Measurements from ENCODE around the gene ATL1. TPM values are rescaled to one million over a fixed set of nuclear protein-coding genes. Genes with fewer than 3 reads are reported as not detected.

The ATL1 gene
- total and polyA plus RNA-seq, 4 experiments from 2014 or later = 0.64 to 2.1 (median 1.6) TPM

GRCh38 chr14:50530794-50531365 lies 29.1 kb upstream of the ATL1 start:
- peak overlapping the region in 7 of 8 donors; percentile 90 to 94 (median 93) for H3K4me3 Mint-ChIP-seq
- peak overlapping the region in 6 of 7 donors; percentile 81 to 95 (median 90) for H3K27ac Mint-ChIP-seq
- DNase-seq = no peak
- no peak overlapping the region for H3K4me3 ChIP-seq (ENCODE audit: low read length in 2 of 2)
- ChIA-PET POLR2A (ENCODE audit: partially characterized antibody) (interaction anchor here (0.6 to 1.8 kb wide), 3 partner anchors 210 to 443 kb away, joined by 3 to 12 read pairs (median 6); partner anchors contain the start of gene SOS2), CTCF (ENCODE audit: partially characterized antibody) (interaction anchor here (1.5 to 1.7 kb wide), 2 partner anchors 17 to 665 kb away, joined by 3 to 4 read pairs; no protein-coding TSS in a partner anchor)
- peak overlapping the region; percentile 69 for H3K27ac ChIP-seq (ENCODE audit: low read depth, low read length)
- H3K9me3 Mint-ChIP-seq = no peaks in the 10 kb centered on the region
- peaks cover 1 to 4% of the 10 kb centered on the region in 2 donors for H3K36me3 Mint-ChIP-seq
- peaks cover 46% of the 10 kb centered on the region for H3K4me1 ChIP-seq (ENCODE audit: insufficient read depth, low read length)
- H3K27me3 ChIP-seq (ENCODE audit: insufficient read depth, low read length) = no peaks in the 10 kb centered on the region
- H3K36me3 ChIP-seq (ENCODE audit: insufficient read depth, low read length) = no peaks in the 10 kb centered on the region
- H3K9me3 ChIP-seq (ENCODE audit: control insufficient read depth in 1 of 2, low read length in 2 of 2) = no peaks in the 10 kb centered on the region
- peaks cover 38 to 58% (median 51%) of the 10 kb centered on the region in 4 donors for H3K4me1 Mint-ChIP-seq
- intact Hi-C loops (cut with micrococcal nuclease) = loop anchor here (1.0 to 10.0 kb wide), 2 partner anchors 137 to 896 kb away; partner anchors contain the start of genes DNAAF2 and SAV1
- H3K27me3 Mint-ChIP-seq = no peaks in the 10 kb centered on the region

GRCh38 chr14:50531595-50532501 lies 28.1 kb upstream of the ATL1 start:
- Histone ChIP-seq H3K4me1 (ENCODE audit: insufficient read depth, low read length) (peaks cover 46% of the 10 kb centered on the region), H3K36me3 (ENCODE audit: insufficient read depth, low read length) (no peaks in the 10 kb centered on the region), H3K9me3 (ENCODE audit: control insufficient read depth in 1 of 2, low read length in 2 of 2) (no peaks in the 10 kb centered on the region), H3K27ac (ENCODE audit: low read depth, low read length) (peak overlapping the region; percentile 69), H3K27me3 (ENCODE audit: insufficient read depth, low read length) (no peaks in the 10 kb centered on the region), H3K4me3 (ENCODE audit: low read length in 2 of 2) (peak overlapping the region; percentile 26 to 68)
- Mint-ChIP-seq H3K4me3 (peak overlapping the region; percentile 88 to 94 (median 93)), H3K4me1 (peaks cover 33 to 50% (median 43%) of the 10 kb centered on the region in 4 donors), H3K36me3 (peaks cover 1 to 4% of the 10 kb centered on the region in 2 donors), H3K27ac (peak overlapping the region; percentile 70 to 95 (median 90)), H3K9me3 (no peaks in the 10 kb centered on the region), H3K27me3 (no peaks in the 10 kb centered on the region)
- POLR2A ChIA-PET (ENCODE audit: partially characterized antibody) = interaction anchor here (0.6 to 1.8 kb wide), 13 partner anchors 9 to 678 kb away, joined by 3 to 13 read pairs (median 4); partner anchors contain the start of genes ATL1, DMAC2L, L2HGDH and NIN
- peak; percentile 14 to 52 (median 15) for DNase-seq
- CTCF ChIA-PET (ENCODE audit: partially characterized antibody) = interaction anchor here (0.7 to 2.3 kb wide), 11 partner anchors 18 to 678 kb away, joined by 3 to 31 read pairs (median 3); partner anchors contain the start of gene ATL1
- intact Hi-C loops (cut with micrococcal nuclease) = loop anchor here (1.0 to 10.0 kb wide), 10 partner anchors 136 to 1069 kb away; partner anchors contain the start of genes DMAC2L, DNAAF2, L2HGDH and NEMF

DNA sequence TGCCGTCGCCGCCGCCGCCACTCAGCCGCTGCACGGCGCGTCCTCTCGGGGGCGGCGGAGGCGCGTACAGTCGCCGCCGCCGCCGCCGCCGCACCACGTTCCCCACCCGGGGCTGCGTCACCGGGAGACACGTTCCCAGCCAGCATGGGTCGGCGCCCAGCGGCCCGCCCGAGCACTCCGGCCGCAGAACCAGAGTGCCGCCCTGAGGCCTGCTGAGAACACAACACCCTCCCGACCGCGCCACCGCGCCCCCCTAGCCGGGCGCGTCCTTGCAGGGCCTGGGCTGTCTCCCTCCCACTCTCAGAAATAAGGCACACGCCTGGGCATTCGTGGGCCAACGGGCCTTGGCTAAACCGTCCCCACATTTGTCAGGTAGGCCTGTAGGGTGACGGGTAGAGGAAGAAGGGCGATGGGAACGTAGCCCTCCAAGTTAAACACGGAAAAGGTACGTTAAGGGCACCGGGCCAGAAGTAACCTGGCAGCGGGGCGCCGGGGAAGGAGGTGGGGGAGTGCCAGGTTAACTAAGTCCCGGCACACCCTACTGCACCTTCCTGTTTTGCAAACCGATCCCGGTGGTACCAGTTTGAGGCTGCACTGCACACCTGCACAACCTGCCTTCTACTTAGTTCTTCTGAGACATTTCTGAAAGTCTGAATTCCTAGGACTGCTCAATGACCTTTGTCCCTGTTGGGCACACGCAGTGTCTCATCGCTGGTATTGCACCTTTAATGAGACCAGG lies 27.3 kb upstream of the ATL1 start, which contains the start of gene MAP4K5:
Gene MAP4K5, minus strand, starts transcription at position 68 of the 739 bp plus-strand sequence. CDS start 520 bp downstream, outside the sequence.
- peak; percentile 85 to 89 (median 88) for DNase-seq
- H3K4me3 Mint-ChIP-seq = peak within 1 kb of the TSS; percentile 88 to 94 (median 93)
- Histone ChIP-seq H3K4me1 (ENCODE audit: insufficient read depth, low read length) (peaks cover 46% of the 10 kb centered on the region), H3K36me3 (ENCODE audit: insufficient read depth, low read length) (no peaks in the 10 kb centered on the region), H3K9me3 (ENCODE audit: control insufficient read depth in 1 of 2, low read length in 2 of 2) (no peaks in the 10 kb centered on the region), H3K27ac (ENCODE audit: low read depth, low read length) (peak within 1 kb of the TSS; percentile 69), H3K27me3 (ENCODE audit: insufficient read depth, low read length) (no peaks in the 10 kb centered on the region), H3K4me3 (ENCODE audit: low read length in 2 of 2) (peak within 1 kb of the TSS; percentile 26 to 68)
- ChIA-PET CTCF (ENCODE audit: partially characterized antibody) (interaction anchor here (0.7 to 2.3 kb wide), 12 partner anchors 13 to 679 kb away, joined by 3 to 31 read pairs (median 3); partner anchors contain the start of gene ATL1), POLR2A (ENCODE audit: partially characterized antibody) (interaction anchor here (0.6 to 1.8 kb wide), 11 partner anchors 10 to 670 kb away, joined by 3 to 13 read pairs (median 4); partner anchors contain the start of genes ATL1, DMAC2L, L2HGDH and NIN)
- peaks cover 33 to 50% (median 43%) of the 10 kb centered on the region in 4 donors for H3K4me1 Mint-ChIP-seq
- H3K9me3 Mint-ChIP-seq = no peaks in the 10 kb centered on the region
- intact Hi-C loops (cut with micrococcal nuclease) = loop anchor here (1.0 to 10.0 kb wide), 9 partner anchors 211 to 1070 kb away; partner anchors contain the start of genes DMAC2L, DNAAF2, L2HGDH and NEMF
- peak within 1 kb of the TSS; percentile 85 to 95 (median 91) for H3K27ac Mint-ChIP-seq
- peaks cover 1 to 4% of the 10 kb centered on the region in 2 donors for H3K36me3 Mint-ChIP-seq
- H3K27me3 Mint-ChIP-seq = no peaks in the 10 kb centered on the region

DNA sequence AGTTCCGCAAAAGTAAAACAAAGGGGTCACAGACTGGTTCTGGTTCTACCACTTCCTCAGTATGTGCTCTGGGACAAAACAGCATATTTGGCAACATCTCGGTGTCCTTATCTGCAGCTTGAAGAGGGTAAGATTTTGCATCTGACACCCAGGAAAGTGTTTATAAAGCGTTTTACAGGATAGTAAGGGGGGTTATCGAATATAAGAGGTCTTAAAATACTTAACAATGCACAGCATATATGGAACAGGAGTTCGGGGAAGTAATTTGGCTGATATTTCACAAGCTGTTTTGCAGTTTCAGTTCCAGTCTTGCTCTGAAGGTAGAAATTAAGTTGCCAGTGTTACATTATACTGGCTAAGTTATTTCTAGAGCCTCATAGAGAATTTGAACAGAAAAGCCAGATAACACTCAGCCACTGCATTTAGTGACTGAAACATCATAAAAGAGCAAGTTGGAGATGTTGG lies 26.7 kb upstream of the ATL1 start:
- POLR2A ChIA-PET (ENCODE audit: partially characterized antibody) = interaction anchor here (1.7 kb wide), 1 partner anchor 298 kb away, joined by 4 read pairs; the partner anchor contains the start of gene NIN
- intact Hi-C loops (cut with micrococcal nuclease) = loop anchor here (2.0 to 10.0 kb wide), 7 partner anchors 220 to 1070 kb away; partner anchors contain the start of genes DMAC2L, DNAAF2, L2HGDH and NEMF
- Histone ChIP-seq H3K9me3 (ENCODE audit: control insufficient read depth in 1 of 2, low read length in 2 of 2) (no peaks in the 10 kb centered on the region), H3K4me1 (ENCODE audit: insufficient read depth, low read length) (peaks cover 43% of the 10 kb centered on the region), H3K36me3 (ENCODE audit: insufficient read depth, low read length) (no peaks in the 10 kb centered on the region), H3K4me3 (ENCODE audit: low read length in 2 of 2) (peak overlapping the region in 1 of 2 donors; percentile 68), H3K27me3 (ENCODE audit: insufficient read depth, low read length) (no peaks in the 10 kb centered on the region), H3K27ac (ENCODE audit: low read depth, low read length) (peak overlapping the region; percentile 69)
- no peaks in the 10 kb centered on the region for H3K27me3 Mint-ChIP-seq
- H3K4me3 Mint-ChIP-seq = peak overlapping the region; percentile 85 to 94 (median 90)
- DNase-seq = no peak
- CTCF ChIA-PET (ENCODE audit: partially characterized antibody) = interaction anchor here (1.0 to 2.3 kb wide), 2 partner anchors 12 to 212 kb away, joined by 3 to 31 read pairs; no protein-coding TSS in a partner anchor
- peaks cover 30 to 45% (median 41%) of the 10 kb centered on the region in 4 donors for H3K4me1 Mint-ChIP-seq
- peaks cover 0 to 1% of the 10 kb centered on the region in 2 donors for H3K36me3 Mint-ChIP-seq
- H3K27ac Mint-ChIP-seq = peak overlapping the region; percentile 85 to 94 (median 90)
- no peaks in the 10 kb centered on the region for H3K9me3 Mint-ChIP-seq

GRCh38 chr14:50533806-50534205 lies 26.1 kb upstream of the ATL1 start:
- Mint-ChIP-seq H3K4me1 (peaks cover 30 to 41% (median 39%) of the 10 kb centered on the region in 4 donors), H3K27me3 (no peaks in the 10 kb centered on the region), H3K9me3 (no peaks in the 10 kb centered on the region), H3K36me3 (peaks cover 0 to 1% of the 10 kb centered on the region in 2 donors), H3K4me3 (no peak overlapping the region), H3K27ac (peak overlapping the region in 1 of 7 donors; percentile 32)
- Histone ChIP-seq H3K9me3 (ENCODE audit: control insufficient read depth in 1 of 2, low read length in 2 of 2) (no peaks in the 10 kb centered on the region), H3K36me3 (ENCODE audit: insufficient read depth, low read length) (no peaks in the 10 kb centered on the region), H3K4me3 (ENCODE audit: low read length in 2 of 2) (no peak overlapping the region), H3K27ac (ENCODE audit: low read depth, low read length) (no peak overlapping the region), H3K4me1 (ENCODE audit: insufficient read depth, low read length) (peaks cover 38% of the 10 kb centered on the region), H3K27me3 (ENCODE audit: insufficient read depth, low read length) (no peaks in the 10 kb centered on the region)
- POLR2A ChIA-PET (ENCODE audit: partially characterized antibody) = no interaction called here
- DNase-seq = no peak
- CTCF ChIA-PET (ENCODE audit: partially characterized antibody) = interaction anchor here (1.0 to 2.3 kb wide), 2 partner anchors 12 to 213 kb away, joined by 3 to 31 read pairs; no protein-coding TSS in a partner anchor
- intact Hi-C loops (cut with micrococcal nuclease) = loop anchor here (2.0 to 10.0 kb wide), 7 partner anchors 221 to 1071 kb away; partner anchors contain the start of genes DMAC2L, DNAAF2, L2HGDH and NEMF

GRCh38 chr14:50534416-50534815 lies 25.5 kb upstream of the ATL1 start:
- no peak overlapping the region for H3K4me3 Mint-ChIP-seq
- H3K36me3 ChIP-seq (ENCODE audit: insufficient read depth, low read length) = no peaks in the 10 kb centered on the region
- peaks cover 0 to 1% of the 10 kb centered on the region in 2 donors for H3K36me3 Mint-ChIP-seq
- peaks cover 32% of the 10 kb centered on the region for H3K4me1 ChIP-seq (ENCODE audit: insufficient read depth, low read length)
- no peaks in the 10 kb centered on the region for H3K9me3 ChIP-seq (ENCODE audit: control insufficient read depth in 1 of 2, low read length in 2 of 2)
- H3K4me3 ChIP-seq (ENCODE audit: low read length in 2 of 2) = no peak overlapping the region
- no peak overlapping the region for H3K27ac ChIP-seq (ENCODE audit: low read depth, low read length)
- POLR2A ChIA-PET (ENCODE audit: partially characterized antibody) = no interaction called here
- H3K27me3 ChIP-seq (ENCODE audit: insufficient read depth, low read length) = no peaks in the 10 kb centered on the region
- H3K9me3 Mint-ChIP-seq = no peaks in the 10 kb centered on the region
- CTCF ChIA-PET (ENCODE audit: partially characterized antibody) = interaction anchor here (1.0 to 1.1 kb wide), 2 partner anchors 214 to 243 kb away, joined by 3 read pairs; no protein-coding TSS in a partner anchor
- peak overlapping the region in 1 of 7 donors; percentile 32 for H3K27ac Mint-ChIP-seq
- DNase-seq = no peak
- intact Hi-C loops (cut with micrococcal nuclease) = loop anchor here (10.0 kb wide), 1 partner anchor 900 kb away; the partner anchor contains the start of gene DNAAF2
- peaks cover 27 to 35% (median 33%) of the 10 kb centered on the region in 4 donors for H3K4me1 Mint-ChIP-seq
- no peaks in the 10 kb centered on the region for H3K27me3 Mint-ChIP-seq
